H9 (cell line): ENCODE measurements around the gene BLOC1S5. TPM values are rescaled to one million over a fixed set of nuclear protein-coding genes. Genes with fewer than 3 reads are reported as not detected.

ENCODE experiments used
- DNase-seq: peaks from one replicate; pipeline ENCODE4 v3.0.0-alpha.2; 2017
- H2AFZ ChIP-seq: one replicate; pipeline ENCODE4 v1.6.1; 2013; ENCODE audit warnings: mild to moderate bottlenecking, low read length, control low read depth, moderate library complexity
- H2AK5ac ChIP-seq: 2 replicates; pipeline ENCODE4 v1.6.1; 2013; ENCODE audit warnings: low read length, control low read depth, mixed read lengths; ENCODE audit not compliant: insufficient read length
- H2BK120ac ChIP-seq: one replicate; pipeline ENCODE4 v1.6.1; 2013; ENCODE audit warnings: low read depth, mild to moderate bottlenecking, low read length, control low read depth, inconsistent platforms; ENCODE audit not compliant: poor library complexity, severe bottlenecking
- H2BK12ac ChIP-seq: 2 replicates; pipeline ENCODE4 v1.6.1; 2013; ENCODE audit warnings: low read length, control low read depth, mixed read lengths, low read depth; ENCODE audit not compliant: insufficient read length
- H2BK15ac ChIP-seq: 2 replicates; pipeline ENCODE4 v1.6.1; 2013; ENCODE audit warnings: low read depth, low read length, control low read depth
- H2BK20ac ChIP-seq: one replicate; pipeline ENCODE4 v1.6.1; 2013; ENCODE audit warnings: low read depth, mild to moderate bottlenecking, low read length, control low read depth, inconsistent platforms; ENCODE audit not compliant: poor library complexity, severe bottlenecking
- H2BK5ac ChIP-seq: 2 replicates; pipeline ENCODE4 v1.6.1; 2013; ENCODE audit warnings: low read length, control low read depth, mixed read lengths; ENCODE audit not compliant: insufficient read length
- H3K14ac ChIP-seq: 2 replicates; pipeline ENCODE4 v1.6.1; 2013; ENCODE audit warnings: low read length, control low read depth; ENCODE audit not compliant: insufficient read depth
- H3K18ac ChIP-seq: 2 replicates; pipeline ENCODE4 v1.6.1; 2013; ENCODE audit warnings: low read depth, mild to moderate bottlenecking, mixed read lengths, low read length, control low read depth; ENCODE audit not compliant: insufficient read length
- H3K23ac ChIP-seq: 2 replicates; pipeline ENCODE4 v1.6.1; 2013; ENCODE audit warnings: low read length, control low read depth, mixed read lengths, low read depth; ENCODE audit not compliant: insufficient read length
- H3K23me2 ChIP-seq: 2 replicates; pipeline ENCODE4 v1.6.1; 2013; ENCODE audit warnings: low read depth, mild to moderate bottlenecking, mixed read lengths, low read length, control low read depth; ENCODE audit not compliant: insufficient read length, poor library complexity, severe bottlenecking
- H3K27ac ChIP-seq: 2 replicates; pipeline ENCODE4 v1.5.1; 2013; ENCODE audit warnings: low read length, control low read depth, mixed read lengths, low read depth; ENCODE audit not compliant: insufficient read length
- H3K27me3 ChIP-seq: 2 replicates; pipeline ENCODE4 v1.6.1; 2013; ENCODE audit warnings: low read length, control low read depth, inconsistent platforms; ENCODE audit not compliant: insufficient read depth
- H3K4ac ChIP-seq: 2 replicates; pipeline ENCODE4 v1.6.1; 2013; ENCODE audit warnings: low read depth, mild to moderate bottlenecking, control low read depth, inconsistent platforms, low read length, moderate library complexity
- H3K4me1 ChIP-seq: 2 replicates; pipeline ENCODE4 v1.6.1; 2013; ENCODE audit warnings: low read length, control low read depth, inconsistent platforms; ENCODE audit not compliant: insufficient read depth
- H3K4me2 ChIP-seq: 2 replicates; pipeline ENCODE4 v1.6.1; 2013; ENCODE audit warnings: low read length, control low read depth, mixed read lengths; ENCODE audit not compliant: insufficient read length, insufficient read depth
- H3K56ac ChIP-seq: 2 replicates; pipeline ENCODE4 v1.6.1; 2013; ENCODE audit warnings: low read depth, mild to moderate bottlenecking, mixed read lengths, low read length, control low read depth; ENCODE audit not compliant: insufficient read length
- H3K79me1 ChIP-seq: 2 replicates; pipeline ENCODE4 v1.6.1; 2013; ENCODE audit warnings: low read depth, mild to moderate bottlenecking, moderate library complexity, low read length, control low read depth, inconsistent platforms; ENCODE audit not compliant: insufficient read depth, poor library complexity, severe bottlenecking
- H3K79me2 ChIP-seq: 2 replicates; pipeline ENCODE4 v1.6.1; 2013; ENCODE audit warnings: low read length, control low read depth, inconsistent platforms; ENCODE audit not compliant: insufficient read depth
- H3K9ac ChIP-seq: 2 replicates; pipeline ENCODE4 v1.6.1; 2013; ENCODE audit warnings: low read length, control low read depth, mixed read lengths; ENCODE audit not compliant: insufficient read length; ENCODE audit errors: extremely low read depth
- H3K9me3 ChIP-seq: one replicate; pipeline ENCODE4 v1.6.1; 2013; ENCODE audit warnings: low read depth, low read length, inconsistent platforms; ENCODE audit not compliant: control insufficient read depth
- H3T11ph ChIP-seq: one replicate; pipeline ENCODE4 v1.6.1; 2013; ENCODE audit warnings: mild to moderate bottlenecking, low read length, control low read depth, inconsistent platforms
- H4K20me1 ChIP-seq: one replicate; pipeline ENCODE4 v1.6.1; 2013; ENCODE audit not compliant: control insufficient read depth, insufficient read length, insufficient read depth
- H4K5ac ChIP-seq: 2 replicates; pipeline ENCODE4 v1.6.1; 2013; ENCODE audit warnings: low read depth, mild to moderate bottlenecking, mixed read lengths, low read length, control low read depth; ENCODE audit not compliant: insufficient read length
- H4K8ac ChIP-seq: replicated peaks from 2 replicates; pipeline ENCODE4 v1.6.1; 2013; ENCODE audit warnings: low read length, control low read depth, mixed read lengths, low read depth; ENCODE audit not compliant: insufficient read length
- H4K91ac ChIP-seq: 2 replicates; pipeline ENCODE4 v1.6.1; 2013; ENCODE audit warnings: low read depth, mild to moderate bottlenecking, moderate library complexity, mixed read lengths, low read length, control low read depth; ENCODE audit not compliant: insufficient read length
- H3K27ac Mint-ChIP-seq, 3 experiments: 2 replicates in 2 of 3; 3 replicates in 1 of 3; pipeline ENCODE4 v1.8.0; 2020 to 2021; ENCODE audit warnings: mixed read lengths in 3 of 3, mild to moderate bottlenecking in 1 of 3, moderate library complexity in 1 of 3
- H3K27me3 Mint-ChIP-seq: 2 replicates; pipeline ENCODE4 v1.8.0; 2021; ENCODE audit warnings: low read depth, mild to moderate bottlenecking, moderate library complexity, mixed read lengths
- H3K36me3 Mint-ChIP-seq, 3 experiments: 2 replicates in 2 of 3; 3 replicates in 1 of 3; pipeline ENCODE4 v1.8.0; 2020 to 2021; ENCODE audit warnings: low read depth in 3 of 3, mixed read lengths in 3 of 3; ENCODE audit not compliant: insufficient read depth in 1 of 3
- H3K4me1 Mint-ChIP-seq, 2 experiments: 2 replicates each; pipeline ENCODE4 v1.8.0; 2020; ENCODE audit warnings: mixed read lengths in 2 of 2
- H3K4me3 Mint-ChIP-seq, 2 experiments: 2 replicates in 1 of 2; 3 replicates in 1 of 2; pipeline ENCODE4 v1.8.0; 2020 to 2021; ENCODE audit warnings: mild to moderate bottlenecking in 2 of 2, mixed read lengths in 2 of 2, moderate library complexity in 1 of 2
- H3K9me3 Mint-ChIP-seq, 2 experiments: 2 replicates in 1 of 2; 3 replicates in 1 of 2; pipeline ENCODE4 v1.8.0; 2020; ENCODE audit warnings: mild to moderate bottlenecking in 2 of 2, mixed read lengths in 2 of 2, moderate library complexity in 1 of 2
- CTCF ChIP-seq: fragments of 200-600 bp; sonication (generic); conservative IDR thresholded peaks from 3 replicates; pipeline ENCODE4 v1.8.0; 2021; ENCODE audit warnings: antibody characterized with exemption, mild to moderate bottlenecking
- WGBS: extraction: QIAGEN DNeasy Blood & Tissue Kit; methylation state at CpG from one replicate; pipeline ENCODE4 v1.1.7; 2013; ENCODE audit warnings: missing lambda C conversion rate, low lambda C conversion rate, mixed read lengths; ENCODE audit not compliant: insufficient read length; ENCODE audit errors: extremely low coverage; 5-methylcytosine and 5-hydroxymethylcytosine counted together
- total RNA-seq: library from RNA; stranded (reverse); gene quantifications from 2 replicates; pipeline ENCODE4 v1.2.1, GENCODE V29; 2021

Gene BLOC1S5
- total RNA-seq, 1 experiment from 2014 or later, result 15.6 TPM

- Histone ChIP-seq H3K4me1 (no peaks in the 10 kb centered on the region), H4K8ac (no peak overlapping the region), H3K79me2 (no peaks in the 10 kb centered on the region), H3K9me3 (no peaks in the 10 kb centered on the region), H3K56ac (no peak overlapping the region), H3K14ac (no peak overlapping the region), H4K20me1 (no peaks in the 10 kb centered on the region), H3K27ac (no peak overlapping the region), H3K4ac (no peak overlapping the region), H2BK5ac (no peak overlapping the region), H3T11ph (no peak overlapping the region), H3K23me2 (no peaks in the 10 kb centered on the region), H2BK12ac (no peak overlapping the region), H3K18ac (no peak overlapping the region), H2BK15ac (no peak overlapping the region), H2BK20ac (no peak overlapping the region), H4K5ac (no peak overlapping the region), H3K23ac (no peak overlapping the region), H2AK5ac (no peak overlapping the region), H2BK120ac (no peak overlapping the region), H3K79me1 (no peaks in the 10 kb centered on the region), H3K9ac (no peak overlapping the region), H3K27me3 (no peaks in the 10 kb centered on the region), H4K91ac (no peak overlapping the region), H2AFZ (no peak overlapping the region), H3K4me2 (no peak overlapping the region)
- Mint-ChIP-seq H3K9me3 (peaks cover 14 to 16% of the 10 kb centered on the region in 2 experiments), H3K4me3 (no peak overlapping the region), H3K4me1 (peaks cover 14% of the 10 kb centered on the region in 2 experiments), H3K27ac (no peak overlapping the region), H3K36me3 (peaks cover 47 to 74% (median 55%) of the 10 kb centered on the region in 3 experiments), H3K27me3 (no peaks in the 10 kb centered on the region)
- TF ChIP-seq CTCF, result no peak
- no peak for DNase-seq
- no CpG with 5 or more reads among the region's 3 CpGs for WGBS
Observed at GRCh38 chr6:8043221-8043620, 21.0 kb downstream of the BLOC1S5 start.
